Retinal pigment epithelial cell (primary cell): ENCODE measurements around the gene STK33.

ENCODE experiments used
- DNase-seq: peaks from one replicate; pipeline ENCODE4 v3.0.0-alpha.2; 2010; ENCODE audit warnings: low read depth
- H3K4me3 ChIP-seq: 2 replicates; pipeline ENCODE4 v1.5.1; 2011; ENCODE audit warnings: mild to moderate bottlenecking, low read length, control low read depth, moderate library complexity
- CTCF ChIP-seq: conservative IDR thresholded peaks from 2 replicates; pipeline ENCODE4 v1.5.1; 2011; ENCODE audit warnings: low read depth, low read length, control low read depth, inconsistent platforms

The STK33 gene

DNA sequence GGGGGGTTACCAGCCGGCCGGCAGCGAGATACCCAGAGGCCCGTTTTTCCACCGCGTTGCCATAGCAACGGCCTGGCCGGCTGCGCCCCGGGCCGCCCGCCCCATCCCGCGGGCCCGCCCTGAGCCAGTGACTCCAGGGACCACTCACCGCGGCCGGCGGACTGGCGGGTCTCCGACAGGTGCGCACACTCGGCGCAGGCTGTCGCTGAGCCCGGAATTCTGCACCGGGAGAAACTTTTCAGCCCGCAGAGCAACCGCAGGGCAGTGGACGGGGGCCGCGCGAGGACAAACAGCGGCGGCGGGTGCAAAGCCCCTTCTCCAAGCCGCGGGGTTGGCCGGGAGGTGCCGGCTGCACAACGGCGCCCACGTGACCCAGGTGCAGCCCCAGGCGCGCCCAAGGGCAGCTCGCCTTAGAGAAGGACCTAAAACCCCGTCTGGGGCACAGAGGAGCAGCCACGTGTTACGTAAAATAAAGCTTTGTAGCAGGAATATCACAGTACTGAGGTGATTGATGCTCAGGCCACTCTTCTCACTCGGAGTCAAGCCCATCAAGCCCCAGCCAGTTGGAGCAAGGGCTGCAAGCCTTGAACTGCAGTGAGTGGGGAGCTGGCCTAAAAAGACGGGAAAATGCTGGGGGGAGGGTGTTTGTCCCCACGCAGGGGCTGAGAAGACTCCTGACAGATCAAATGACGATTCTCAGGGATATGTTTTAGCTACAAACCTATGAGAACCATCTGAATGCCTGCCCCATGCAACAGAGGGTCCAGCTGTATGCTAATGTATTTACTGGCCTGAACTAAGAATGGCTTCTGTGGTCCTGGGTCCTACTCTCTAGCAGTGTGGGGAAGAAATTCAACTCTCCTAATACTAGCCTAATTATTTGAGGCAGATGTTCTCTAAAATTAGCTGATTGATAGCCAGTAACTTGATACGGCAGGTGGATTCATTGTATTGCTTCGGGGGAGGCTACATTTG, at the start of gene STK33:
Gene STK33, minus strand, starts transcription at position 294 of the 975 bp plus-strand sequence. CDS start 119,323 bp downstream, outside the sequence.
- peak within 1 kb of the TSS; percentile 81 for H3K4me3 ChIP-seq
- DNase-seq = no peak
- TF ChIP-seq CTCF = no peak

- no peak for TF ChIP-seq CTCF
- DNase-seq = no peak
- H3K4me3 ChIP-seq = no peak overlapping the region
Observed at GRCh38 chr11:8642196-8642841, 48.3 kb upstream of the STK33 start.

GRCh38 chr11:8641332-8641731, 47.3 kb upstream of the STK33 start:
- no peak overlapping the region for H3K4me3 ChIP-seq
- DNase-seq = no peak
- no peak for TF ChIP-seq CTCF

DNA sequence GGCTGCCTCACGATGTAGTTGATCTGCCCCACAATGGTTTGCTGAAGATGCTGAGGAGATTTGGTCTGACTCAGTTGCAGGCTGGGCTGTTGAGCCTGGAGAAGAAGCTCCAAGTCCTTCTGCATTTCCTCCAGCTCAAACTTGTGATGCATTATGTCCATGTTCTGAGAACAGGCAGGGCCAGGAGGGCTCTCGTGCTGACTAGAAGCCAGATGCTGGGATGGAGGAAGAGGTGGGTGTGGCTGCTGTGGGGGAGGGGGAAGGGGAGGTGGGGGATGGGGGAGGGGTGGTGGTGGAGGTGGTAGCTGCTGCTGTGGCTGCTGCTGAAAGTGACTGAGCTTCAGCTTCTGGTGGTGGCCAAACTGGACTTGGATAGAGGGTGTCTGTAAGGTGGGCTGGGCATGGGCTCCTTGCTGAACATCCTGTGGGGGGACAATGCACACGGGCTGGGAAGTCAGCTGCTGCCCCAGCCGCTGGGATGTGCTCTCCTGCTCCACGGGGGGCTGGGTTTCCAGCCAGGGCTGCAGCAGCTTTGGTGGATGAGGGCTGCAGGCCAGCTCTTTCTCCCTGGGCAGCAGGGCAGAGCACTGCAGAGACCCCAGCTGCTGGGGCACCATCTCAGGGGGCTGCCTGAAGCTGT, 46.4 kb upstream of the STK33 start:
- DNase-seq = no peak
- no peak for TF ChIP-seq CTCF
- H3K4me3 ChIP-seq = no peak overlapping the region

- no peak overlapping the region for H3K4me3 ChIP-seq
- no peak for DNase-seq
- TF ChIP-seq CTCF = no peak
Observed at GRCh38 chr11:8639655-8640054, 45.6 kb upstream of the STK33 start.

DNA sequence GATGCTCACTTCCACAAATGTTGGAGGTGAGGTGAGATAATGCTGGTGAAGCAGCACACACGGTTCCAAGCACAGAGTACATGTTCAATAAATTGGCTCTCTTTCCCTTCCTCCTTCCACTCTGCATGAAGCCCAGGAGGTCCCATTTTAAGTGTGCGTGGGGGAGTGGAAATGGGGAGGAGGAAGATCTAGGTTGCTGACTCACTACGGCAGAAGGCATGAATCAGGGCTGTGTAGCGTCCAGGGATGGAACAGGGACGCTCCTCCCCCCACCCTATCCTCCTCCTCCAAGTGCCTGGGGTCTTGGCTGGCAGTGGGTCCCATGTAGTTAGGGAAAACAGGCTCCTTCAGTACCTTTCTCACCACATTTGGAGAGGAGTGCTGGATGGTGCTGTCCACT, 44.3 kb upstream of the STK33 start:
- DNase-seq = no peak
- no peak for TF ChIP-seq CTCF
- H3K4me3 ChIP-seq = no peak overlapping the region
